NOMO-1 treated with dmso at 0.1 percent for 144 hours (cell line): ENCODE results near the gene NCAPD2.
"Not testable (repeated sequence)": the region's sequence is repeated elsewhere in the genome, so short reads cannot be mapped to it uniquely, and the experiment has no call there.

ENCODE experiments used
- DNase-seq: peaks from one replicate; lab custom pipeline; 2025; ENCODE audit not compliant: unreplicated experiment; lab: John Stamatoyannopoulos, UW

Gene NCAPD2

GRCh38 chr12:6546016-6546415 is 52.1 kb downstream of the NCAPD2 start:
- DNase-seq: no peak

- no peak for DNase-seq
Observed at GRCh38 chr12:6547566-6547965, 53.7 kb downstream of the NCAPD2 start.

- no peak for DNase-seq
Observed at GRCh38 chr12:6547987-6548386, 54.1 kb downstream of the NCAPD2 start.

GRCh38 chr12:6548556-6548955 is 54.7 kb downstream of the NCAPD2 start:
- DNase-seq: no peak

- DNase-seq: peak; percentile 42
Observed at GRCh38 chr12:6548966-6549683, 55.2 kb downstream of the NCAPD2 start.

- no peak for DNase-seq
Observed at GRCh38 chr12:6549684-6550151, 55.8 kb downstream of the NCAPD2 start.

GRCh38 chr12:6550294-6551062 is 56.6 kb downstream of the NCAPD2 start:
- peak; percentile 92 for DNase-seq

GRCh38 chr12:6551063-6551461 is 57.2 kb downstream of the NCAPD2 start:
- no peak for DNase-seq

- DNase-seq: no peak
Observed at GRCh38 chr12:6551496-6552139, 57.7 kb downstream of the NCAPD2 start.

GRCh38 chr12:6552140-6552551 is 58.2 kb downstream of the NCAPD2 start:
- no peak for DNase-seq

GRCh38 chr12:6553051-6553868 is 59.4 kb downstream of the NCAPD2 start:
- DNase-seq: no peak

- peak; percentile 18 for DNase-seq
Observed at GRCh38 chr12:6554168-6555017, 60.5 kb downstream of the NCAPD2 start.

GRCh38 chr12:6555018-6555691 is 61.3 kb downstream of the NCAPD2 start:
- no peak for DNase-seq

- DNase-seq: not testable (repeated sequence)
Observed at GRCh38 chr12:6556496-6556817, 62.6 kb downstream of the NCAPD2 start.

- DNase-seq: no peak
Observed at GRCh38 chr12:6556857-6557256, 63.0 kb downstream of the NCAPD2 start.

GRCh38 chr12:6558014-6558760 is 64.3 kb downstream of the NCAPD2 start:
- DNase-seq: peak; percentile 47

GRCh38 chr12:6559500-6559899 is 65.6 kb downstream of the NCAPD2 start:
- no peak for DNase-seq

- no peak for DNase-seq
Observed at GRCh38 chr12:6560501-6561205, 66.8 kb downstream of the NCAPD2 start.
